ENCODE results near the gene TMEM248. TPM values are rescaled to one million over a fixed set of nuclear protein-coding genes. Genes with fewer than 3 reads are reported as not detected.
"Not testable (repeated sequence)": the region's sequence is repeated elsewhere in the genome, so short reads cannot be mapped to it uniquely, and the experiment has no call there.

TMEM248 gene
- total RNA-seq, 3 donors from 2014 or later (not counting 1 experiment from before 2014, with no cell fraction given): 97.3 to 105 (median 103) TPM

GRCh38 chr7:66994691-66995049, 73.6 kb downstream of the TMEM248 start:
- TF ChIP-seq CTCF (IDR thresholded peaks at IDR 0.05): peak; percentile 22
- not testable (repeated sequence) for H3K4me1 ChIP-seq (ENCODE audit: control insufficient read depth, insufficient read depth, low read length); H3K9me3 Mint-ChIP-seq; H3K9me3 ChIP-seq (ENCODE audit: control insufficient read depth, insufficient read depth, low read length); H3K27me3 Mint-ChIP-seq (ENCODE audit: low read depth in 2 of 2); H3K36me3 Mint-ChIP-seq; H3K27me3 ChIP-seq (ENCODE audit: control insufficient read depth, insufficient read depth, low read length)
- DNase-seq (peak; percentile 35 to 80), ATAC-seq (peak; percentile 46 to 63 (median 47))
- intact Hi-C loops (cut with micrococcal nuclease): loop anchor here (2.0 to 10.0 kb wide), 4 partner anchors 150 to 1240 kb away; partner anchors contain the start of gene RABGEF1
- Mint-ChIP-seq H3K4me1 (peaks cover 29% of the 10 kb centered on the region in 2 donors), H3K27ac (peak overlapping the region; percentile 95 to 96), H3K4me3 (peak overlapping the region; percentile 98)
- H3K4me3 ChIP-seq (ENCODE audit: low read length): peak overlapping the region; percentile 76
- peak overlapping the region; percentile 97 for H3K27ac ChIP-seq (ENCODE audit: low read length)
- WGBS (ENCODE audit: insufficient coverage): 2% methylated on average over 9 of the region's 9 CpGs
- H3K36me3 ChIP-seq (ENCODE audit: control insufficient read depth, insufficient read depth, low read length): peaks cover 19% of the 10 kb centered on the region

GRCh38 chr7:66995050-66995776, 74.2 kb downstream of the TMEM248 start, which contains the start of gene SBDS:
SBDS (minus strand) TSS chr7:66995586; CDS start chr7:66995417, 169 bp downstream.
- peak; percentile 62 to 80 (median 65) for ATAC-seq
- WGBS (ENCODE audit: insufficient coverage): 0% methylated on average over 57 of the region's 59 CpGs
- Histone ChIP-seq H3K4me3 (ENCODE audit: low read length) (peak within 1 kb of the TSS; percentile 88), H3K36me3 (ENCODE audit: control insufficient read depth, insufficient read depth, low read length) (peaks cover 18% of the 10 kb centered on the region), H3K27ac (ENCODE audit: low read length) (peak within 1 kb of the TSS; percentile 97)
- Mint-ChIP-seq H3K4me1 (peaks cover 29% of the 10 kb centered on the region in 2 donors), H3K27ac (peak within 1 kb of the TSS; percentile 95 to 96), H3K4me3 (peak within 1 kb of the TSS; percentile 99)
- H3K9me3 Mint-ChIP-seq; H3K9me3 ChIP-seq (ENCODE audit: control insufficient read depth, insufficient read depth, low read length); H3K27me3 Mint-ChIP-seq (ENCODE audit: low read depth in 2 of 2); H3K27me3 ChIP-seq (ENCODE audit: control insufficient read depth, insufficient read depth, low read length); H3K36me3 Mint-ChIP-seq; H3K4me1 ChIP-seq (ENCODE audit: control insufficient read depth, insufficient read depth, low read length): not testable (repeated sequence)
- peak; percentile 88 to 99 for DNase-seq
- intact Hi-C loops (cut with micrococcal nuclease): loop anchor here (2.0 to 10.0 kb wide), 4 partner anchors 150 to 1240 kb away; partner anchors contain the start of gene RABGEF1

GRCh38 chr7:66996444-66997191, 75.6 kb downstream of the TMEM248 start, which contains the start of gene TYW1:
TYW1 (plus strand) TSS chr7:66996833; CDS start chr7:66996979, 146 bp downstream.
- intact Hi-C loops (cut with micrococcal nuclease): loop anchor here (2.0 to 10.0 kb wide), 5 partner anchors 76 to 1242 kb away; partner anchors contain the start of gene TMEM248
- peak within 1 kb of the TSS; percentile 88 for H3K4me3 ChIP-seq (ENCODE audit: low read length)
- not testable (repeated sequence) for H3K9me3 ChIP-seq (ENCODE audit: control insufficient read depth, insufficient read depth, low read length); H3K27me3 Mint-ChIP-seq (ENCODE audit: low read depth in 2 of 2); H3K27me3 ChIP-seq (ENCODE audit: control insufficient read depth, insufficient read depth, low read length); H3K9me3 Mint-ChIP-seq; H3K4me1 ChIP-seq (ENCODE audit: control insufficient read depth, insufficient read depth, low read length); H3K36me3 Mint-ChIP-seq
- H3K36me3 ChIP-seq (ENCODE audit: control insufficient read depth, insufficient read depth, low read length): peaks cover 12% of the 10 kb centered on the region
- ATAC-seq: peak; percentile 76 to 93 (median 82)
- peak within 1 kb of the TSS; percentile 70 for H3K27ac ChIP-seq (ENCODE audit: low read length)
- H3K4me1 Mint-ChIP-seq: peaks cover 29% of the 10 kb centered on the region in 2 donors
- 0% methylated on average over 38 of the region's 44 CpGs for WGBS (ENCODE audit: insufficient coverage)
- peak within 1 kb of the TSS; percentile 95 to 96 for H3K27ac Mint-ChIP-seq
- peak within 1 kb of the TSS; percentile 99 for H3K4me3 Mint-ChIP-seq
- peak; percentile 98 to 99 for DNase-seq

GRCh38 chr7:67000601-67001258, 79.7 kb downstream of the TMEM248 start:
- ATAC-seq; H3K36me3 Mint-ChIP-seq; H3K4me3 ChIP-seq (ENCODE audit: low read length); H3K27me3 Mint-ChIP-seq (ENCODE audit: low read depth in 2 of 2); H3K36me3 ChIP-seq (ENCODE audit: control insufficient read depth, insufficient read depth, low read length); H3K27ac Mint-ChIP-seq; intact Hi-C loops (cut with micrococcal nuclease); H3K4me3 Mint-ChIP-seq; H3K9me3 Mint-ChIP-seq; H3K27me3 ChIP-seq (ENCODE audit: control insufficient read depth, insufficient read depth, low read length); H3K9me3 ChIP-seq (ENCODE audit: control insufficient read depth, insufficient read depth, low read length); H3K27ac ChIP-seq (ENCODE audit: low read length); H3K4me1 ChIP-seq (ENCODE audit: control insufficient read depth, insufficient read depth, low read length): not testable (repeated sequence)
- WGBS (ENCODE audit: insufficient coverage): 33% methylated on average over 1 of the region's 5 CpGs
- H3K4me1 Mint-ChIP-seq: peaks cover 8 to 12% of the 10 kb centered on the region in 2 donors
- peak in 1 of 2 donors; percentile 23 for DNase-seq
- TF ChIP-seq CTCF (IDR thresholded peaks at IDR 0.05): peak; percentile 59

GRCh38 chr7:67004145-67004544, 83.1 kb downstream of the TMEM248 start:
- H3K36me3 ChIP-seq (ENCODE audit: control insufficient read depth, insufficient read depth, low read length): peaks cover 13% of the 10 kb centered on the region
- H3K27me3 Mint-ChIP-seq (ENCODE audit: low read depth in 2 of 2); H3K27me3 ChIP-seq (ENCODE audit: control insufficient read depth, insufficient read depth, low read length); H3K9me3 Mint-ChIP-seq; H3K4me3 Mint-ChIP-seq; H3K4me1 Mint-ChIP-seq; H3K36me3 Mint-ChIP-seq; H3K4me3 ChIP-seq (ENCODE audit: low read length); DNase-seq; H3K27ac ChIP-seq (ENCODE audit: low read length); intact Hi-C loops (cut with micrococcal nuclease); H3K4me1 ChIP-seq (ENCODE audit: control insufficient read depth, insufficient read depth, low read length); H3K27ac Mint-ChIP-seq; ATAC-seq; H3K9me3 ChIP-seq (ENCODE audit: control insufficient read depth, insufficient read depth, low read length): not testable (repeated sequence)
- WGBS (ENCODE audit: insufficient coverage): 100% methylated on average over 1 of the region's 2 CpGs
